ENCODE measurements around the gene TACC2.

- TF ChIP-seq, protein P1, sequence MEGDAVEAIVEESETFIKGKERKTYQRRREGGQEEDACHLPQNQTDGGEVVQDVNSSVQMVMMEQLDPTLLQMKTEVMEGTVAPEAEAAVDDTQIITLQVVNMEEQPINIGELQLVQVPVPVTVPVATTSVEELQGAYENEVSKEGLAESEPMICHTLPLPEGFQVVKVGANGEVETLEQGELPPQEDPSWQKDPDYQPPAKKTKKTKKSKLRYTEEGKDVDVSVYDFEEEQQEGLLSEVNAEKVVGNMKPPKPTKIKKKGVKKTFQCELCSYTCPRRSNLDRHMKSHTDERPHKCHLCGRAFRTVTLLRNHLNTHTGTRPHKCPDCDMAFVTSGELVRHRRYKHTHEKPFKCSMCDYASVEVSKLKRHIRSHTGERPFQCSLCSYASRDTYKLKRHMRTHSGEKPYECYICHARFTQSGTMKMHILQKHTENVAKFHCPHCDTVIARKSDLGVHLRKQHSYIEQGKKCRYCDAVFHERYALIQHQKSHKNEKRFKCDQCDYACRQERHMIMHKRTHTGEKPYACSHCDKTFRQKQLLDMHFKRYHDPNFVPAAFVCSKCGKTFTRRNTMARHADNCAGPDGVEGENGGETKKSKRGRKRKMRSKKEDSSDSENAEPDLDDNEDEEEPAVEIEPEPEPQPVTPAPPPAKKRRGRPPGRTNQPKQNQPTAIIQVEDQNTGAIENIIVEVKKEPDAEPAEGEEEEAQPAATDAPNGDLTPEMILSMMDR (conservative IDR thresholded peaks at IDR 0.05) = no peak
- TF ChIP-seq ZFX (IDR thresholded peaks at IDR 0.05) = no peak
These were observed 285.1 kb downstream of the TACC2 start for GRCh38 chr10:122273966-122274545.
